HCT116 (cell line): Measurements from ENCODE around the gene CALHM3. TPM values are rescaled to one million over a fixed set of nuclear protein-coding genes. Genes with fewer than 3 reads are reported as not detected.

Experiments
- ATAC-seq: fragments of 200-7000 bp; cut with Tn5 transposase; 2 replicates; pipeline ENCODE4 v1.9.1; 2020; ENCODE audit warnings: mild to moderate bottlenecking, moderate library complexity
- BruUV-seq: library from RNA; stranded (reverse); fragments of 400-500 nt; replicated peaks from 2 replicates; lab custom pipeline; 2021; lab: Mats Ljungman, UMichigan
- CTCF ChIA-PET: fragments of 300-600 bp; sonication (Branson Sonifier 250); formaldehyde crosslinking; loops from one replicate; lab custom pipeline; 2021; ENCODE audit warnings: antibody characterized with exemption; lab: Charles Lee
- POLR2A ChIA-PET: fragments of 300-600, 350-600 bp; sonication (Branson Sonifier 250); formaldehyde crosslinking; loops from one replicate; lab custom pipeline; 2021; ENCODE audit warnings: antibody characterized with exemption; lab: Charles Lee
- RAD21 ChIA-PET, 2 experiments: fragments of 300-600 bp; sonication (Branson Sonifier 250); formaldehyde crosslinking; loops; one replicate each; lab custom pipeline; 2023; ENCODE audit warnings: low total read pairs in 2 of 2; ENCODE audit not compliant: uncharacterized antibody in 2 of 2, unreplicated experiment in 2 of 2, low non-redundant PET in 1 of 2; lab: Charles Lee
- DNase-seq: peaks from one replicate; pipeline ENCODE4 v3.0.0-alpha.2; 2010; ENCODE audit warnings: low read depth, low spot score
- H2AFZ ChIP-seq: fragments of 200-600 bp; shearing (Covaris generic), sonication (generic); 2 replicates; pipeline ENCODE4 v1.6.1; 2017; ENCODE audit warnings: low read depth, mixed run types, mixed read lengths, antibody characterized with exemption, low read length; ENCODE audit not compliant: poor library complexity, severe bottlenecking
- H3K27ac ChIP-seq: 2 replicates; pipeline ENCODE4 v1.5.1; 2012; ENCODE audit warnings: low read depth, low read length
- H3K27me3 ChIP-seq: fragments of 200-600 bp; sonication (generic); 2 replicates; pipeline ENCODE4 v1.6.1; 2016; ENCODE audit warnings: mixed run types, low read length, mixed read lengths; ENCODE audit not compliant: insufficient read depth
- H3K36me3 ChIP-seq, 2 experiments: fragments of 200-500 bp in 1 of 2; fragments of 200-600 bp in 1 of 2; sonication (Bioruptor generic) in 1 of 2; sonication (generic) in 1 of 2; 2 replicates each; pipeline versions ENCODE4 v1.5.1 to v1.6.1; 2014 to 2016; ENCODE audit warnings: low read length in 2 of 2, inconsistent platforms in 1 of 2, mixed read lengths in 1 of 2, mixed run types in 1 of 2; ENCODE audit not compliant: insufficient read depth in 2 of 2, control insufficient read depth in 1 of 2
- H3K4me1 ChIP-seq, 2 experiments: fragments of 200-600 bp in 1 of 2; sonication (generic) in 1 of 2; 2 replicates each; pipeline versions ENCODE4 v1.5.1 to v1.6.1; 2012 to 2017; ENCODE audit warnings: low read length in 2 of 2, inconsistent platforms in 1 of 2, mild to moderate bottlenecking in 1 of 2, mixed read lengths in 1 of 2, mixed run types in 1 of 2, moderate library complexity in 1 of 2; ENCODE audit not compliant: insufficient read depth in 2 of 2, control insufficient read depth in 1 of 2
- H3K4me2 ChIP-seq: fragments of 200-600 bp; sonication (generic); 2 replicates; pipeline ENCODE4 v1.6.1; 2017; ENCODE audit warnings: mixed run types, low read length, mixed read lengths
- H3K4me3 ChIP-seq, 2 experiments: fragments of 200-600 bp in 1 of 2; sonication (generic) in 1 of 2; replicated peaks in 1 of 2; 2 replicates each; pipeline ENCODE4 v1.5.1; 2011 to 2016; ENCODE audit warnings: low read length in 2 of 2, control low read depth in 1 of 2, low read depth in 1 of 2, mild to moderate bottlenecking in 1 of 2, mixed read lengths in 1 of 2, mixed run types in 1 of 2
- H3K79me2 ChIP-seq: fragments of 200-600 bp; sonication (generic); 2 replicates; pipeline ENCODE4 v1.6.1; 2017; ENCODE audit warnings: mild to moderate bottlenecking, mixed run types, low read length, moderate library complexity, mixed read lengths; ENCODE audit not compliant: insufficient read depth
- H3K9ac ChIP-seq: fragments of 200-600 bp; sonication (generic); 2 replicates; pipeline ENCODE4 v1.6.1; 2016; ENCODE audit warnings: low read length, mixed read lengths
- H3K9me2 ChIP-seq: fragments of 200-600 bp; sonication (generic), shearing (Covaris generic); 2 replicates; pipeline ENCODE4 v1.6.1; 2017; ENCODE audit warnings: mixed run types, mild to moderate bottlenecking, moderate library complexity; ENCODE audit not compliant: insufficient read depth
- H3K9me3 ChIP-seq, 2 experiments: fragments of 200-500 bp in 1 of 2; fragments of 200-600 bp in 1 of 2; sonication (Bioruptor generic) in 1 of 2; sonication (generic) in 1 of 2; 2 replicates each; pipeline ENCODE4 v1.6.1; 2014 to 2017; ENCODE audit warnings: low read length in 2 of 2, mixed read lengths in 2 of 2, inconsistent platforms in 1 of 2, low read depth in 1 of 2, mild to moderate bottlenecking in 1 of 2, mixed run types in 1 of 2, moderate library complexity in 1 of 2; ENCODE audit not compliant: control insufficient read depth in 1 of 2, insufficient read depth in 1 of 2
- H4K20me1 ChIP-seq: fragments of 200-600 bp; sonication (generic), shearing (Covaris generic); 2 replicates; pipeline ENCODE4 v1.6.1; 2017; ENCODE audit warnings: mixed run types, mild to moderate bottlenecking, moderate library complexity; ENCODE audit not compliant: insufficient read depth
- CBX3 ChIP-seq: IDR thresholded peaks from 2 replicates; pipeline ENCODE4 v1.6.1; 2012; ENCODE audit warnings: low read depth
- EGR1 ChIP-seq: IDR thresholded peaks from 2 replicates; pipeline ENCODE4 v1.6.1; 2012; ENCODE audit warnings: low read depth
- FOSL1 ChIP-seq: IDR thresholded peaks from 2 replicates; pipeline ENCODE4 v1.6.1; 2012; ENCODE audit warnings: low read depth
- JUND ChIP-seq: IDR thresholded peaks from 2 replicates; pipeline ENCODE4 v1.6.1; 2012
- RAD21 ChIP-seq: IDR thresholded peaks from 2 replicates; pipeline ENCODE4 v1.6.1; 2012; ENCODE audit warnings: low read depth, mild to moderate bottlenecking
- intact Hi-C: fragments of 100-400 bp; cut with micrococcal nuclease; formaldehyde crosslinking; loops from 2 replicates; pipeline ENCODE4 v1.10.0; 2022
- total RNA-seq: library from RNA; stranded (reverse); gene quantifications from one replicate; pipeline ENCODE4 v1.2.1, GENCODE V29; 2021; ENCODE audit not compliant: unreplicated experiment
- TF ChIP-seq, protein P1 (sequence below): IDR thresholded peaks from 2 replicates; pipeline ENCODE4 v1.6.1; 2012
- TF ChIP-seq, protein P2 (sequence below): IDR thresholded peaks from 2 replicates; pipeline ENCODE4 v1.6.1; 2011; ENCODE audit warnings: mild to moderate bottlenecking, low read length, moderate library complexity; ENCODE audit not compliant: insufficient replicate concordance; ENCODE audit errors: extremely low read depth

Gene CALHM3
- total RNA-seq, 1 experiment from 2014 or later: 0.49 TPM

DNA sequence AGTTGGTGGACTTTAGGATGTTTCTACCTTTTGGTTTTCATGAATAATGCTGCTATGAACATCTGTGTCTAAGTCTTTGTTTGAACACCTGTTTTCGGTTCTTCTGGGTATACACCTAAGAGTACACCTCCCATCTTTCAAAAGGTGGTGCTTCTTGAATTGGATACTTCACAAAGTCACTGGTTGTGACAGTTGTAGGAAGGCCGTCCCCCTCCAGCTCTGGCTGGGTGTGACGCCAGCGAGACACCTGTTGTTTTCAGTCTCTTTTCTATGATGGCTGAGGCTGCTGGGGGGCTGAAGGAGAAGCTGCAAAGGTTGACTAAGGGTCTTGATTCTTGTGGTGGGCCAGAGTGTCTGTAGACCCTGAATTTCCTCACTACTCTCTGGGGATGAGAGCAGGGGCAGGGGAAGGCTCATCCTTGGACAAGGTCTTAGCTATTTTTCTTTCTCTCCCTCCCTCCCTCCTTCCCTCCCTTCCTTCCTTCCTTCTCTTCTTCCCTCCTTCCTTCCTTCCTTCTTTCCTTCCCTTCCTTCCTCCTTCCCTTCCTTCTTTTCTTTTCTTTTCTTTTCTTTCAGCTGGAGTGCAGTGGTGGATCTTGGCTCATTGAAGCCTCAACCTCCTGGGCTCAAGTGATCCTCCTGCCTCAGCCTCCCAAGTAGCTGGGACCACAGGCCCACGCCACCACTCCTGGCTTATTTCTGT is 20.0 kb upstream of the CALHM3 start:
- ChIA-PET CTCF (no interaction called here), POLR2A (no interaction called here), RAD21 (no interaction called here)
- ATAC-seq (no peak), DNase-seq (no peak)
- Histone ChIP-seq H3K4me2 (no peak overlapping the region), H3K4me1 (peaks cover 1 to 6% of the 10 kb centered on the region in 2 experiments; a peak in 3 of 4 replicates), H3K4me3 (no peak overlapping the region), H3K27ac (no peak overlapping the region), H2AFZ (no peak overlapping the region), H3K9ac (no peak overlapping the region), H3K9me2 (no peaks in the 10 kb centered on the region), H4K20me1 (no peaks in the 10 kb centered on the region), H3K79me2 (no peaks in the 10 kb centered on the region), H3K36me3 (no peaks in the 10 kb centered on the region), H3K9me3 (no peaks in the 10 kb centered on the region), H3K27me3 (no peaks in the 10 kb centered on the region)
- BruUV-seq: no TSS peak
- TF ChIP-seq EGR1: no peak
- TF ChIP-seq JUND: no peak
- no peak for TF ChIP-seq RAD21
- no peak for TF ChIP-seq CBX3
- TF ChIP-seq, protein P1, sequence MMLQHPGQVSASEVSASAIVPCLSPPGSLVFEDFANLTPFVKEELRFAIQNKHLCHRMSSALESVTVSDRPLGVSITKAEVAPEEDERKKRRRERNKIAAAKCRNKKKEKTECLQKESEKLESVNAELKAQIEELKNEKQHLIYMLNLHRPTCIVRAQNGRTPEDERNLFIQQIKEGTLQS: no peak
- TF ChIP-seq, protein P2, sequence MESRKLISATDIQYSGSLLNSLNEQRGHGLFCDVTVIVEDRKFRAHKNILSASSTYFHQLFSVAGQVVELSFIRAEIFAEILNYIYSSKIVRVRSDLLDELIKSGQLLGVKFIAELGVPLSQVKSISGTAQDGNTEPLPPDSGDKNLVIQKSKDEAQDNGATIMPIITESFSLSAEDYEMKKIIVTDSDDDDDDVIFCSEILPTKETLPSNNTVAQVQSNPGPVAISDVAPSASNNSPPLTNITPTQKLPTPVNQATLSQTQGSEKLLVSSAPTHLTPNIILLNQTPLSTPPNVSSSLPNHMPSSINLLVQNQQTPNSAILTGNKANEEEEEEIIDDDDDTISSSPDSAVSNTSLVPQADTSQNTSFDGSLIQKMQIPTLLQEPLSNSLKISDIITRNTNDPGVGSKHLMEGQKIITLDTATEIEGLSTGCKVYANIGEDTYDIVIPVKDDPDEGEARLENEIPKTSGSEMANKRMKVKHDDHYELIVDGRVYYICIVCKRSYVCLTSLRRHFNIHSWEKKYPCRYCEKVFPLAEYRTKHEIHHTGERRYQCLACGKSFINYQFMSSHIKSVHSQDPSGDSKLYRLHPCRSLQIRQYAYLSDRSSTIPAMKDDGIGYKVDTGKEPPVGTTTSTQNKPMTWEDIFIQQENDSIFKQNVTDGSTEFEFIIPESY: no peak
- TF ChIP-seq FOSL1: no peak
- intact Hi-C loops: no loop called here
